ENCODE measurements around the gene AGBL2. TPM values are rescaled to one million over a fixed set of nuclear protein-coding genes. Genes with fewer than 3 reads are reported as not detected.

The AGBL2 gene
- total RNA-seq, 1 donor from 2014 or later: 1.4 TPM

- H2AFZ ChIP-seq (ENCODE audit: low read depth, low read length): no peak overlapping the region
- DNase-seq (ENCODE audit: low read depth) (no peak), FAIRE-seq (no peak)
- Mint-ChIP-seq H3K27ac (ENCODE audit: unreplicated experiment) (no peak overlapping the region), H3K4me1 (ENCODE audit: low read depth, unreplicated experiment) (peaks cover 3% of the 10 kb centered on the region), H3K9me3 (ENCODE audit: unreplicated experiment) (peaks cover 3% of the 10 kb centered on the region), H3K4me3 (ENCODE audit: unreplicated experiment) (no peak overlapping the region), H3K36me3 (ENCODE audit: low read depth, unreplicated experiment) (no peaks in the 10 kb centered on the region), H3K27me3 (ENCODE audit: low read depth, unreplicated experiment) (peaks cover under 1% of the 10 kb centered on the region)
- no peaks in the 10 kb centered on the region for H3K4me1 ChIP-seq (ENCODE audit: insufficient read depth, low read length)
- H4K20me1 ChIP-seq (ENCODE audit: insufficient read depth, low read length): no peaks in the 10 kb centered on the region
- no peak for TF ChIP-seq EZH2 (IDR thresholded peaks at IDR 0.05; ENCODE audit: insufficient read depth, low read length)
- TF ChIP-seq, protein P1, sequence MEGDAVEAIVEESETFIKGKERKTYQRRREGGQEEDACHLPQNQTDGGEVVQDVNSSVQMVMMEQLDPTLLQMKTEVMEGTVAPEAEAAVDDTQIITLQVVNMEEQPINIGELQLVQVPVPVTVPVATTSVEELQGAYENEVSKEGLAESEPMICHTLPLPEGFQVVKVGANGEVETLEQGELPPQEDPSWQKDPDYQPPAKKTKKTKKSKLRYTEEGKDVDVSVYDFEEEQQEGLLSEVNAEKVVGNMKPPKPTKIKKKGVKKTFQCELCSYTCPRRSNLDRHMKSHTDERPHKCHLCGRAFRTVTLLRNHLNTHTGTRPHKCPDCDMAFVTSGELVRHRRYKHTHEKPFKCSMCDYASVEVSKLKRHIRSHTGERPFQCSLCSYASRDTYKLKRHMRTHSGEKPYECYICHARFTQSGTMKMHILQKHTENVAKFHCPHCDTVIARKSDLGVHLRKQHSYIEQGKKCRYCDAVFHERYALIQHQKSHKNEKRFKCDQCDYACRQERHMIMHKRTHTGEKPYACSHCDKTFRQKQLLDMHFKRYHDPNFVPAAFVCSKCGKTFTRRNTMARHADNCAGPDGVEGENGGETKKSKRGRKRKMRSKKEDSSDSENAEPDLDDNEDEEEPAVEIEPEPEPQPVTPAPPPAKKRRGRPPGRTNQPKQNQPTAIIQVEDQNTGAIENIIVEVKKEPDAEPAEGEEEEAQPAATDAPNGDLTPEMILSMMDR (IDR thresholded peaks at IDR 0.05; ENCODE audit: insufficient read depth, low read depth, low read length): no peak
- H3K9me3 ChIP-seq (ENCODE audit: insufficient read depth, low read depth, low read length): no peaks in the 10 kb centered on the region
- H3K4me3 ChIP-seq (ENCODE audit: insufficient read depth, low read depth, low read length): no peak overlapping the region
- no peaks in the 10 kb centered on the region for H3K27me3 ChIP-seq (ENCODE audit: insufficient read depth, low read length)
- H3K27ac ChIP-seq (ENCODE audit: low read depth, low read length): no peak overlapping the region
- no peak overlapping the region for H3K4me2 ChIP-seq (ENCODE audit: low read length)
- H3K36me3 ChIP-seq (ENCODE audit: insufficient read depth, low read length): no peaks in the 10 kb centered on the region
- H3K9ac ChIP-seq (ENCODE audit: low read length): no peak overlapping the region
- no peaks in the 10 kb centered on the region for H3K79me2 ChIP-seq (ENCODE audit: insufficient read depth, low read length)
These were observed 53.9 kb downstream of the AGBL2 start for GRCh38 chr11:47661245-47661644.

GRCh38 chr11:47659276-47659675 lies 55.9 kb downstream of the AGBL2 start:
- Histone ChIP-seq H3K27me3 (ENCODE audit: insufficient read depth, low read length) (no peaks in the 10 kb centered on the region), H3K4me2 (ENCODE audit: low read length) (no peak overlapping the region), H2AFZ (ENCODE audit: low read depth, low read length) (no peak overlapping the region), H3K4me1 (ENCODE audit: insufficient read depth, low read length) (no peaks in the 10 kb centered on the region), H3K36me3 (ENCODE audit: insufficient read depth, low read length) (no peaks in the 10 kb centered on the region), H3K9ac (ENCODE audit: low read length) (no peak overlapping the region), H3K79me2 (ENCODE audit: insufficient read depth, low read length) (no peaks in the 10 kb centered on the region), H4K20me1 (ENCODE audit: insufficient read depth, low read length) (no peaks in the 10 kb centered on the region), H3K27ac (ENCODE audit: low read depth, low read length) (no peak overlapping the region), H3K4me3 (ENCODE audit: insufficient read depth, low read depth, low read length) (no peak overlapping the region), H3K9me3 (ENCODE audit: insufficient read depth, low read depth, low read length) (no peaks in the 10 kb centered on the region)
- TF ChIP-seq, protein P1 (IDR thresholded peaks at IDR 0.05; ENCODE audit: insufficient read depth, low read depth, low read length): no peak
- no peak for TF ChIP-seq EZH2 (IDR thresholded peaks at IDR 0.05; ENCODE audit: insufficient read depth, low read length)
- Mint-ChIP-seq H3K4me1 (ENCODE audit: low read depth, unreplicated experiment) (peaks cover 3% of the 10 kb centered on the region), H3K9me3 (ENCODE audit: unreplicated experiment) (peaks cover 5% of the 10 kb centered on the region), H3K4me3 (ENCODE audit: unreplicated experiment) (no peak overlapping the region), H3K27me3 (ENCODE audit: low read depth, unreplicated experiment) (peaks cover 7% of the 10 kb centered on the region), H3K36me3 (ENCODE audit: low read depth, unreplicated experiment) (no peaks in the 10 kb centered on the region), H3K27ac (ENCODE audit: unreplicated experiment) (no peak overlapping the region)
- FAIRE-seq (no peak), DNase-seq (ENCODE audit: low read depth) (no peak)

- Histone ChIP-seq H3K9ac (ENCODE audit: low read length) (no peak overlapping the region), H3K27ac (ENCODE audit: low read depth, low read length) (no peak overlapping the region), H3K27me3 (ENCODE audit: insufficient read depth, low read length) (no peaks in the 10 kb centered on the region), H3K36me3 (ENCODE audit: insufficient read depth, low read length) (no peaks in the 10 kb centered on the region), H3K9me3 (ENCODE audit: insufficient read depth, low read depth, low read length) (peaks cover 3% of the 10 kb centered on the region), H3K4me3 (ENCODE audit: insufficient read depth, low read depth, low read length) (no peak overlapping the region), H2AFZ (ENCODE audit: low read depth, low read length) (no peak overlapping the region), H3K4me2 (ENCODE audit: low read length) (no peak overlapping the region), H3K79me2 (ENCODE audit: insufficient read depth, low read length) (no peaks in the 10 kb centered on the region), H4K20me1 (ENCODE audit: insufficient read depth, low read length) (no peaks in the 10 kb centered on the region), H3K4me1 (ENCODE audit: insufficient read depth, low read length) (no peaks in the 10 kb centered on the region)
- Mint-ChIP-seq H3K36me3 (ENCODE audit: low read depth, unreplicated experiment) (no peaks in the 10 kb centered on the region), H3K4me3 (ENCODE audit: unreplicated experiment) (no peak overlapping the region), H3K4me1 (ENCODE audit: low read depth, unreplicated experiment) (no peaks in the 10 kb centered on the region), H3K27me3 (ENCODE audit: low read depth, unreplicated experiment) (peaks cover 7% of the 10 kb centered on the region), H3K9me3 (ENCODE audit: unreplicated experiment) (peaks cover 8% of the 10 kb centered on the region), H3K27ac (ENCODE audit: unreplicated experiment) (no peak overlapping the region)
- no peak for FAIRE-seq
- TF ChIP-seq, protein P1 (IDR thresholded peaks at IDR 0.05; ENCODE audit: insufficient read depth, low read depth, low read length): no peak
- TF ChIP-seq EZH2 (IDR thresholded peaks at IDR 0.05; ENCODE audit: insufficient read depth, low read length): no peak
- no peak for DNase-seq (ENCODE audit: low read depth)
These were observed 58.8 kb downstream of the AGBL2 start for GRCh38 chr11:47656260-47656885.

All from astrocyte (in vitro differentiated cells and primary cell).